ENCODE measurements around the gene PRXL2B. TPM values are rescaled to one million over a fixed set of nuclear protein-coding genes. Genes with fewer than 3 reads are reported as not detected.
A peak's percentile ranks its signal among the peaks of the same experiment; 100 is the strongest.

The PRXL2B gene
- total and polyA plus RNA-seq, 3 experiments from 2014 or later: 23.2 to 45.5 (median 41.3) TPM

DNA sequence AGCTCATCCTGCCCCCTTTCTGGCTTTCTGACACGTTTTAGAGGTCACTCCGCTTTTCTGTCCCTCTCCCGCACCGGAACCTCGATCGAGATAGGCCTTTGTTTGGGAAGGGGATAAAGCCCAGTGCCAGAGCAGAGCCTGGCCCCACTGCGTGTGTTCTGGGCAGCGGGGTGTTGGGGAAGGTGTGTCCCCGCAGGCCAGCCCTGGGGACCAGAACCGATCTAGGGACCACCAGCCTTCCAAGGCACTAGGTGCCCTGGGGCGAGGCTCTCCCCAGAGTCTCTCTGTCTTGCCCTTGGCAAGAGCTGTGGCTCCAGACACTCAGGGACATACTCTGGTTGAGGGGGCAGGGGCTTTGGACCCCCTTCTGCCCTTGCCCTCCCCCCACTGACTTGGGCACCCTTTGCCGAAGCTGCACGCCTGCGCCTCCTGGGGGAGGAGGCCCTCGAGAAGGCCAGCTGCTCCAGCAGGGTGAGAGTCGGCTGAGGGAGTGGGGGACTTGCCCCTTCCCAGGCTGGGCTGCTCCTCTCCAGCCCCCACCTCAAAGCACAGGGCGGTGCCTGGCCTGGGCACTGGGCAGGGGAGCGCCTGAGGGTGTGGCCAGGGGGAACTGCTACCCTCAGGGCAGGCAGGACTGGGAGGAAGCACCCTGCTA, 16.4 kb downstream of the PRXL2B start:
- no peaks in the 10 kb centered on the region for H3K4me1 Mint-ChIP-seq
- no peak for DNase-seq
- Histone ChIP-seq H3K9me3 (ENCODE audit: low read length) (no peaks in the 10 kb centered on the region), H3K27ac (ENCODE audit: low read depth, low read length) (no peak overlapping the region), H3K27me3 (ENCODE audit: insufficient read depth, low read length, poor library complexity, severe bottlenecking) (no peaks in the 10 kb centered on the region), H3K4me1 (ENCODE audit: insufficient read depth, low read length) (no peaks in the 10 kb centered on the region), H3K36me3 (ENCODE audit: insufficient read depth, low read length) (no peaks in the 10 kb centered on the region), H3K4me3 (ENCODE audit: low read length) (no peak overlapping the region)
- no peak overlapping the region for H3K4me3 Mint-ChIP-seq
- ChIA-PET CTCF (no interaction called here), POLR2A (no interaction called here)
- H3K9me3 Mint-ChIP-seq: peaks cover 0 to 4% (median 3%) of the 10 kb centered on the region in 5 donors
- H3K36me3 Mint-ChIP-seq: no peaks in the 10 kb centered on the region
- peaks cover 3 to 5% of the 10 kb centered on the region in 2 donors for H3K27me3 Mint-ChIP-seq
- H3K27ac Mint-ChIP-seq: peak overlapping the region in 1 of 8 donors; percentile 37

DNA sequence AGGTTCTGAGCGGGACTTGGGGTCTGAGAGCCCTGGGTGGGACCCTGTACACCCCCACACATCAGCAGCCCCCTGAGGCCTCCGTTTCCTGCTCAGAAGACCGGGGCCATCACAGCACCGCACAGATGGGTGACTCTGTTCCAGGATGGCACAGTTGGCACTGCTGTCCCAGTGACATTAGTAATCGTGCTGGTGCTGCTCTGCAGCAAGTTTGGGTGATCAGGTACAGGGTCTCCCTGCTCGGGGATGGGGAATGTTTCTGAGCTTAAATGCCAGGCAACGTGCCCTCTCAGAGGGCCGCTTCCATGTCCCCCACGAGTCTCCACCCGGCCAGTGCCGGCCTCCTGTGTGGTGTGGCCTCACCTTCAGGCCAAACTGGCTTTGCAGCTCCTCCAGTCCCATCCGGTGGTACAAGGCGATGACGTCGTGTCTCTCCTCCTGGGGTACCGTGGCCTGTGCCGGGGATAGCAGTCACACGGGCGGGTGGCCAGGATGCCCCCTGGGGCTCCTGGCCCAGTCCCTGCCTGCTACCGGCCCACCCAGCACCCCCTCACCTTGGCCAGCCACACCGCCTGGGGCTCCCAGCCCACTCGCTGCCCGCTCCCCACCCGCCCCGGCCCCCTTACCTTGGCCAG, 17.1 kb downstream of the PRXL2B start:
- H3K9me3 Mint-ChIP-seq: peaks cover 0 to 2% (median under 1%) of the 10 kb centered on the region in 5 donors
- no peak overlapping the region for H3K4me3 Mint-ChIP-seq
- H3K36me3 Mint-ChIP-seq: no peaks in the 10 kb centered on the region
- ChIA-PET CTCF (no interaction called here), POLR2A (no interaction called here)
- Histone ChIP-seq H3K4me3 (ENCODE audit: low read length) (no peak overlapping the region), H3K27ac (ENCODE audit: low read depth, low read length) (no peak overlapping the region), H3K36me3 (ENCODE audit: insufficient read depth, low read length) (no peaks in the 10 kb centered on the region), H3K9me3 (ENCODE audit: low read length) (no peaks in the 10 kb centered on the region), H3K27me3 (ENCODE audit: insufficient read depth, low read length, poor library complexity, severe bottlenecking) (no peaks in the 10 kb centered on the region), H3K4me1 (ENCODE audit: insufficient read depth, low read length) (no peaks in the 10 kb centered on the region)
- H3K27me3 Mint-ChIP-seq: peaks cover 3 to 5% of the 10 kb centered on the region in 2 donors
- no peak overlapping the region for H3K27ac Mint-ChIP-seq
- H3K4me1 Mint-ChIP-seq: peaks cover 0 to 1% (median 0%) of the 10 kb centered on the region in 3 donors
- DNase-seq: no peak

DNA sequence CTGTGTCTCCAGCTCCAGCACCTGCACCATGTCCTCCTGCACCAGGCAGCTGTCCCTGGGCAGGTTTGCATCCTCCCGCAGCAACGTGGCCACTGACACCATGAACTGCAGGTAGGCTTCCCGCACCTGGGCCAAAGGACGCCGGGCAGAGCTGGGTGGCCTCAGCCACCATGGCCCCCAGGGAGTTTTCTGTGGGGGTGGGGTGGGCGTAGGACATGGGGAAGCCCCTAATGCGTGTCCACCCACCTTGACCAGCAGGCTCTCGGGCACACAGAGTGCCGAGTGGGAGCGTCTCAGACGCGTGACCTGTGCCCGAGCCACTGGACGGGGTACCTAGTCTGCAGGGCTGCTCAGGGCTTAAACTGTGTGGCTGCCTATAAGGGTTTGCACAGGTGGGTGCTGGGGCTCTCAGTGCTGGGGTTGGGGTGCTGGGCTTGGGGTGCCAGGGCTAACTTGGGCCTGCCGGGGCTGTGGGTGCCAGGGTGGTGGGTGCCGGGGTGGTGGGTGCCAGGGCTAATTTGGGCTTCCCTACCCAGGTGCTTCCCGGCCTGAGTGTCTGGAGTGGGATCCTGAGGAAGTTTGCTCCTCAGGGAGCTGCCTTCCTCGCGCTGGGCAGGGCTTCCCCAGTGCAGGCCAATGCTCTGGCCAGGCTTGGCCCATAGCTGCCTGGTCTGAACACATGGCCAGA, 17.7 kb downstream of the PRXL2B start:
- H3K4me1 ChIP-seq (ENCODE audit: insufficient read depth, low read length): no peaks in the 10 kb centered on the region
- no peaks in the 10 kb centered on the region for H3K9me3 Mint-ChIP-seq
- H3K27me3 ChIP-seq (ENCODE audit: insufficient read depth, low read length, poor library complexity, severe bottlenecking): no peaks in the 10 kb centered on the region
- ChIA-PET POLR2A (no interaction called here), CTCF (no interaction called here)
- no peaks in the 10 kb centered on the region for H3K9me3 ChIP-seq (ENCODE audit: low read length)
- H3K4me3 ChIP-seq (ENCODE audit: low read length): no peak overlapping the region
- H3K27ac ChIP-seq (ENCODE audit: low read depth, low read length): no peak overlapping the region
- no peak overlapping the region for H3K4me3 Mint-ChIP-seq
- H3K4me1 Mint-ChIP-seq: peaks cover 0 to 1% (median 0%) of the 10 kb centered on the region in 3 donors
- peaks cover 3 to 5% of the 10 kb centered on the region in 2 donors for H3K27me3 Mint-ChIP-seq
- peak in 1 of 5 donors; percentile 49 for DNase-seq
- H3K27ac Mint-ChIP-seq: no peak overlapping the region
- no peaks in the 10 kb centered on the region for H3K36me3 Mint-ChIP-seq
- no peaks in the 10 kb centered on the region for H3K36me3 ChIP-seq (ENCODE audit: insufficient read depth, low read length)

DNA sequence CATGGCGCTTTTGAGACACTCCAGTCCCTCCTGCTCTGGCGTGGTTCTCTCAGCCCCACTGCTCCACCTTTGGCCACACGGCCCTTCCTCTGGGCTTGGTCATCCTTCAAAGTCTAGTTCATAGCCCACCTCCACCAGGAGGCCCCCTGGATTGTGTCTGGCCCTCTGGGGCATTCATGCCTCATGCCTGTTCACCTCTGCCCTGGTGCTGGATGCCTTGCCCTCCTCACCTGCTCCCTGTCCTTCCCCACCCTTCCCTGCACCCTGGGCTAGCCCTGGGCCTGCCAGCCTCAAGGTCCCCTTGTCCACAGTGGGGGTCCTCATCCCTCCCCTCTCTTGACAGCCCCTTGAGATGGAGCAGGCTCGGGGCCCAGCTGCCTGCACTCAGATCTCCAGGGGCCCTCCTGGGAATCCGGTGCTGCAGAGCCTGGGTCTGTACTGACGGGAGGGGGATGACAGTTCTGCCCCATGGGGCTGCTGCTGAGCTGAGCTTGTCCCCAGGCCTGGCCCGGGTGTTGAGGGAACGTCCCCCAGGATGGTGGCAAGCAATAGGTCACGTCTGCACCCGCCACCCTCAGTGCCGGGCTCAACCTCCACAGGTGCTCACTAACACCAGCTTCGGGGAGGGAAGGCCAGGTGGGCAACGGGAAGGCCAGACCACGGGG, 18.4 kb downstream of the PRXL2B start:
- no peaks in the 10 kb centered on the region for H3K36me3 Mint-ChIP-seq
- no peak for DNase-seq
- no peaks in the 10 kb centered on the region for H3K27me3 ChIP-seq (ENCODE audit: insufficient read depth, low read length, poor library complexity, severe bottlenecking)
- no peak overlapping the region for H3K4me3 Mint-ChIP-seq
- no peak overlapping the region for H3K27ac Mint-ChIP-seq
- ChIA-PET CTCF (no interaction called here), POLR2A (no interaction called here)
- H3K9me3 Mint-ChIP-seq: no peaks in the 10 kb centered on the region
- H3K4me1 ChIP-seq (ENCODE audit: insufficient read depth, low read length): no peaks in the 10 kb centered on the region
- peaks cover 3 to 5% of the 10 kb centered on the region in 2 donors for H3K27me3 Mint-ChIP-seq
- no peaks in the 10 kb centered on the region for H3K9me3 ChIP-seq (ENCODE audit: low read length)
- no peaks in the 10 kb centered on the region for H3K36me3 ChIP-seq (ENCODE audit: insufficient read depth, low read length)
- H3K4me3 ChIP-seq (ENCODE audit: low read length): no peak overlapping the region
- no peak overlapping the region for H3K27ac ChIP-seq (ENCODE audit: low read depth, low read length)
- H3K4me1 Mint-ChIP-seq: peaks cover 0 to 1% (median 0%) of the 10 kb centered on the region in 3 donors

DNA sequence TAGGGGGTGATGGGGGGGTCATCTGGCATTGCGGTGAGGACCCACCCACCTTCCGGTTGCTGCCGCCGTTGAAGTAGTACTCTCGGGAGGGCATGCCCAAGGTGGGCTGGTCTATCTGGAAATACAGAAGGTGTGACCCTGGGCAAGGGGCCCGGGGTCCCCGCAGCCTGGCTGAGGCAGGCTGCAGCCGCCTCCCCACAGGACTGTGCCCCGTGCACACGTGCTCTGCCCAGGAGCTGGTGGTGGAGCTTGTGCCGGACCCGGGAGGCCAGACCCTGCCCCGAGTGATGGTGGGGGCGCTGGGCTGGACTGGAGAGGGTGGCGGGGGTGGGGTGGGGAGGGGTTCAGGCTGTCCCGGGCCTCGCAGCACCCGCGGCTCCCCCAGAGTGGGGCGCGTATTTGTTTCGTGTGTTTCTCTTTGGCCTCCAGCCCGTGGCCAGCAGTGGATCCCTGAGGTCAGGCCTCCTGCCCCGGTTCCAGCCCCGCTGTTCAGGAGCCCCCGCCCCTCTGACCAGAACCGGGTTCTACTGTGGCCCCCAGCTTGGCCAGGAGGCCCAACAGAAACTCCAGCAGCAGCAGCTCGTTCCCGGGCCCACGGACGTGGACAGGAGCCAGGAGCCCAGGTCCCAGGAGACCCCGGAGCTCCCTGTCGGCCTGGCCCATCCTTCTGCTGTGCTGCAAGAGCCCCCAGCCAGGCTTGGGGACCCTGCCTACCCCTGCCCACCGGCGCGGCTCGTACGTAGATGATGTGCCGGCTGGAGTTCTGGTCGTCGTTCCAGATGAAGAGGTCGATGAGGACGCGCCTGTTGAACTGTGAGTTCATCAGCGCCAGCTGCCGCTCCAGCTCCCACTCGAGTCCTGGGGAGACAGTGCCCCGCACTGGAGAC, 19.2 kb downstream of the PRXL2B start:
- no peak for DNase-seq
- Mint-ChIP-seq H3K27me3 (peaks cover 3 to 5% of the 10 kb centered on the region in 2 donors), H3K27ac (no peak overlapping the region), H3K9me3 (no peaks in the 10 kb centered on the region), H3K4me3 (no peak overlapping the region), H3K4me1 (peaks cover 0 to 1% (median 0%) of the 10 kb centered on the region in 3 donors), H3K36me3 (no peaks in the 10 kb centered on the region)
- Histone ChIP-seq H3K4me3 (ENCODE audit: low read length) (no peak overlapping the region), H3K27me3 (ENCODE audit: insufficient read depth, low read length, poor library complexity, severe bottlenecking) (no peaks in the 10 kb centered on the region), H3K9me3 (ENCODE audit: low read length) (no peaks in the 10 kb centered on the region), H3K4me1 (ENCODE audit: insufficient read depth, low read length) (no peaks in the 10 kb centered on the region), H3K27ac (ENCODE audit: low read depth, low read length) (no peak overlapping the region), H3K36me3 (ENCODE audit: insufficient read depth, low read length) (no peaks in the 10 kb centered on the region)
- POLR2A ChIA-PET: no interaction called here
- CTCF ChIA-PET: no interaction called here

DNA sequence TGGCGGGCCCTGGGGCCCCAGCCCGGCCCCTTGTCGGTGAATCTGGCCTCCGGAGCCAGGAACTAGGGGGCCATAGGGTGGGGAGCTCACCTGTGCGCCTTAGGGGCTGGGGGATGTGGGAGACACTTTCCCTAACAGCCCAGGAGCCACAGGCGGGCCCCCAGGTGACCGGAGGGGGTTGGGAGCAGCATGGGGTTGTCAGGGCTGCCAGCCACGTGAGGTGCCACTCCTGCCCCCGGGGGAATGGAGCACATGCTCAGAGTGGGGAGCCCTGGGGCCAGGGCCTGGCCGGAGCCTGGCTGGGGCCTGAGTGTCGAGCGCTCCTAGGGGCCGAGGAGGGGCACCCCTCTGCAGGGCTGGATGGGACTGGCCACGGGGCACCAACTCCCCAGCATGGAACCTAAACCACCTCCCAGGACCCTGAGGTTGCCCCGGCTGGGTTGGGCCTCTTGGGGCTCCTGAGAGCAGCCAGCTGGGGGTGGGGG, 19.9 kb downstream of the PRXL2B start:
- Mint-ChIP-seq H3K4me3 (no peak overlapping the region), H3K27me3 (peaks cover 3 to 5% of the 10 kb centered on the region in 2 donors), H3K4me1 (peaks cover 0 to 1% (median 0%) of the 10 kb centered on the region in 3 donors), H3K9me3 (no peaks in the 10 kb centered on the region), H3K27ac (no peak overlapping the region), H3K36me3 (no peaks in the 10 kb centered on the region)
- no peak for DNase-seq
- Histone ChIP-seq H3K27ac (ENCODE audit: low read depth, low read length) (no peak overlapping the region), H3K4me3 (ENCODE audit: low read length) (no peak overlapping the region), H3K36me3 (ENCODE audit: insufficient read depth, low read length) (no peaks in the 10 kb centered on the region), H3K9me3 (ENCODE audit: low read length) (no peaks in the 10 kb centered on the region), H3K4me1 (ENCODE audit: insufficient read depth, low read length) (no peaks in the 10 kb centered on the region), H3K27me3 (ENCODE audit: insufficient read depth, low read length, poor library complexity, severe bottlenecking) (no peaks in the 10 kb centered on the region)
- CTCF ChIA-PET: no interaction called here
- POLR2A ChIA-PET: no interaction called here

DNA sequence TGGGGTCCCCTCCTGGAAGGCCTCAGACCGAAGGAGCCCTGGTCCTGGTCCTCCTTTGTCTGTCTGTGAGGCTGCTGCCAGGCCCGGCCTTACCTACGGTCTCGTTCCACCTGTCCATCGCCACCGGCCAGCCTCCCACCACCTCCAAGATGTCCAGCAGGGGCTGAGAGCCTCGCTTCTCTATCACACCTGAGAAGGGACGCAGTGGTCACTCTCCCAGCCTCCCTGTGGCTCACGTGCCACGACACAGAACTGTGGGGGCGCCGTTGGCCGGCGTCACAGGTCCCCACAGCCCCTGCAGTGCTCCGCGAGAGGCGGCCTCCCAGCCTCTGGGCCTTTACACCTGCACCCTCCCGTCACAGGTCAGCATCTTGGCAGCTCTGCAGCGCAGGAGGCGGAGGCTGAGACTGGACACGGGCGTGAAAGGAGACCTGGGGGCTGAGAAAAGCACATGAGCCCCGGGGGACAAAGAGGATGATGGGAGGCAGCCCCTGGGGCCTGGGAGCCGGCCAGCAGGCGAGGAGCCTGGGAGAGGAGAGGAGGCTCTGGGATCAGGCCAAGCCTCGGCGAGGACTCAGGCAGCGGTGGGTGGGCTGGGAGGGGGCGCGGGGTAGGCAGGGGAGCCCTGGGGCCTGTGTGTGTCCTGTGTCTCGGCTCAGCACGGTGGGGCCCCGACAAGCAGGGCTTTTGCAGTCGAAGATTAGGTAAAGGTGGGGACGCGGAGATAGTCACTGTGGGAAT, 20.5 kb downstream of the PRXL2B start:
- no peak for DNase-seq
- H3K9me3 ChIP-seq (ENCODE audit: low read length): no peaks in the 10 kb centered on the region
- H3K27me3 ChIP-seq (ENCODE audit: insufficient read depth, low read length, poor library complexity, severe bottlenecking): no peaks in the 10 kb centered on the region
- H3K36me3 ChIP-seq (ENCODE audit: insufficient read depth, low read length): no peaks in the 10 kb centered on the region
- POLR2A ChIA-PET: no interaction called here
- Mint-ChIP-seq H3K27ac (no peak overlapping the region), H3K4me1 (peaks cover 0 to 1% (median 0%) of the 10 kb centered on the region in 3 donors), H3K27me3 (peaks cover 1 to 5% of the 10 kb centered on the region in 2 donors), H3K9me3 (no peaks in the 10 kb centered on the region), H3K36me3 (no peaks in the 10 kb centered on the region), H3K4me3 (no peak overlapping the region)
- no peaks in the 10 kb centered on the region for H3K4me1 ChIP-seq (ENCODE audit: insufficient read depth, low read length)
- no peak overlapping the region for H3K27ac ChIP-seq (ENCODE audit: low read depth, low read length)
- no peak overlapping the region for H3K4me3 ChIP-seq (ENCODE audit: low read length)
- CTCF ChIA-PET: no interaction called here
